MM.1S (cell line): ENCODE data around the gene NCAPD3.
"Not testable (repeated sequence)": the region's sequence is repeated elsewhere in the genome, so short reads cannot be mapped to it uniquely, and the experiment has no call there.

ENCODE experiments used
- DNase-seq: peaks from one replicate; pipeline ENCODE4 v3.0.0-alpha.2; 2015
- H2AFZ ChIP-seq: fragments of 300-600 bp; sonication (generic); 2 replicates; pipeline ENCODE4 v1.6.0; 2016; ENCODE audit warnings: antibody characterized with exemption, low read length
- H3F3A ChIP-seq: fragments of 300-600 bp; sonication (generic); 2 replicates; pipeline ENCODE4 v1.6.1; 2016; ENCODE audit warnings: mild to moderate bottlenecking, antibody characterized with exemption, low read length, moderate library complexity, mixed read lengths; ENCODE audit not compliant: insufficient read depth
- H3K27ac ChIP-seq: fragments of 300-600 bp; sonication (generic); 2 replicates; pipeline ENCODE4 v1.5.1; 2016; ENCODE audit warnings: mild to moderate bottlenecking, low read length
- H3K27me3 ChIP-seq: fragments of 300-600 bp; sonication (generic); replicated peaks from 2 replicates; pipeline ENCODE4 v1.6.0; 2016; ENCODE audit warnings: low read length; ENCODE audit not compliant: insufficient read depth
- H3K36me3 ChIP-seq: fragments of 300-600 bp; sonication (generic); replicated peaks from 2 replicates; pipeline ENCODE4 v1.6.1; 2016; ENCODE audit warnings: mild to moderate bottlenecking, low read length, mixed read lengths; ENCODE audit not compliant: insufficient read depth
- H3K4me1 ChIP-seq: fragments of 300-600 bp; sonication (generic); 2 replicates; pipeline ENCODE4 v1.6.1; 2016; ENCODE audit warnings: low read length, mixed read lengths
- H3K4me2 ChIP-seq: fragments of 300-600 bp; sonication (generic); 2 replicates; pipeline ENCODE4 v1.6.0; 2016; ENCODE audit warnings: low read depth, low read length
- H3K4me3 ChIP-seq: fragments of 300-600 bp; sonication (generic); 2 replicates; pipeline ENCODE4 v1.5.1; 2016; ENCODE audit warnings: low read length, mixed read lengths
- H3K79me2 ChIP-seq: fragments of 300-600 bp; sonication (generic); 2 replicates; pipeline ENCODE4 v1.6.1; 2016; ENCODE audit warnings: mixed run types, low read length, mixed read lengths
- H3K9ac ChIP-seq: fragments of 300-600 bp; sonication (generic); 2 replicates; pipeline ENCODE4 v1.6.1; 2016; ENCODE audit warnings: low read length, mixed read lengths
- H3K9me2 ChIP-seq: fragments of 300-600 bp; sonication (generic); replicated peaks from 2 replicates; pipeline ENCODE4 v1.6.1; 2016; ENCODE audit warnings: mild to moderate bottlenecking, low read length, mixed read lengths; ENCODE audit not compliant: insufficient read depth
- H3K9me3 ChIP-seq: fragments of 300-600 bp; sonication (generic); replicated peaks from 2 replicates; pipeline ENCODE4 v1.6.1; 2016; ENCODE audit warnings: mild to moderate bottlenecking, low read length, mixed read lengths; ENCODE audit not compliant: insufficient read depth
- H4K20me1 ChIP-seq: fragments of 300-600 bp; sonication (generic); 2 replicates; pipeline ENCODE4 v1.6.1; 2016; ENCODE audit warnings: mild to moderate bottlenecking, low read length, moderate library complexity, mixed read lengths; ENCODE audit not compliant: insufficient read depth
- EZH2 ChIP-seq: fragments of 300-600 bp; sonication (generic); optimal IDR thresholded peaks from 2 replicates; pipeline ENCODE3; 2017; ENCODE audit warnings: low read depth, mild to moderate bottlenecking, antibody characterized with exemption, low read length, mixed read lengths
- EZH2phosphoT487 ChIP-seq: fragments of 300-600 bp; sonication (generic); IDR thresholded peaks from 2 replicates; pipeline ENCODE4 v1.6.1; 2018; ENCODE audit warnings: antibody characterized with exemption, low read length
- TF ChIP-seq, protein P1 (sequence below): fragments of 300-600 bp; sonication (generic); IDR thresholded peaks from 2 replicates; pipeline ENCODE4 v1.5.1; 2016; ENCODE audit warnings: antibody characterized with exemption, low read length, mixed read lengths

Gene NCAPD3

DNA sequence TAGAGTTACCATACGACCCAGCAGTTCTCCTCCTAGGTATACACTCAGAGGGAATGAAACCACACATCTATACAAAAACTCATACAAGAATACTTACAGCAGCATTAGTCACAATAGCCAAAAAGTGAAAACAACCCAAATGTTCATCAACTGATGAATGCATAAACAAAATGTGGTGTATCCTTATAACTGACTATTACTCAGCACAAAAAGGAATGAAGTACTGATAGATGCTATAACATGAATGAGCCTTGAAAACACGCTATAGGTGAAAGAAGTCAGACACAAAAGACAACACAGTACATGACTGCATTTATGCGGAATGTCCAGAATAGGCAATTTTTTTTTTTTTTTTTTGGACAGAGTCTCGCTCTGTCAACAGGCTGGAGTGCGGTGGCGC is 23.1 kb downstream of the NCAPD3 start:
- Histone ChIP-seq H3K27me3 (no peaks in the 10 kb centered on the region), H3K4me3 (no peak overlapping the region), H3F3A (no peaks in the 10 kb centered on the region), H3K36me3 (peaks cover 25% of the 10 kb centered on the region; the same call in 1 of the 2 replicates), H2AFZ (no peak overlapping the region), H3K79me2 (peaks cover 25% of the 10 kb centered on the region), H3K4me1 (no peaks in the 10 kb centered on the region), H3K27ac (no peak overlapping the region), H3K9me3 (no peaks in the 10 kb centered on the region), H3K9ac (no peak overlapping the region), H3K4me2 (no peak overlapping the region), H4K20me1 (no peaks in the 10 kb centered on the region), H3K9me2 (no peaks in the 10 kb centered on the region)
- TF ChIP-seq, protein P1, sequence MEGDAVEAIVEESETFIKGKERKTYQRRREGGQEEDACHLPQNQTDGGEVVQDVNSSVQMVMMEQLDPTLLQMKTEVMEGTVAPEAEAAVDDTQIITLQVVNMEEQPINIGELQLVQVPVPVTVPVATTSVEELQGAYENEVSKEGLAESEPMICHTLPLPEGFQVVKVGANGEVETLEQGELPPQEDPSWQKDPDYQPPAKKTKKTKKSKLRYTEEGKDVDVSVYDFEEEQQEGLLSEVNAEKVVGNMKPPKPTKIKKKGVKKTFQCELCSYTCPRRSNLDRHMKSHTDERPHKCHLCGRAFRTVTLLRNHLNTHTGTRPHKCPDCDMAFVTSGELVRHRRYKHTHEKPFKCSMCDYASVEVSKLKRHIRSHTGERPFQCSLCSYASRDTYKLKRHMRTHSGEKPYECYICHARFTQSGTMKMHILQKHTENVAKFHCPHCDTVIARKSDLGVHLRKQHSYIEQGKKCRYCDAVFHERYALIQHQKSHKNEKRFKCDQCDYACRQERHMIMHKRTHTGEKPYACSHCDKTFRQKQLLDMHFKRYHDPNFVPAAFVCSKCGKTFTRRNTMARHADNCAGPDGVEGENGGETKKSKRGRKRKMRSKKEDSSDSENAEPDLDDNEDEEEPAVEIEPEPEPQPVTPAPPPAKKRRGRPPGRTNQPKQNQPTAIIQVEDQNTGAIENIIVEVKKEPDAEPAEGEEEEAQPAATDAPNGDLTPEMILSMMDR, result no peak
- TF ChIP-seq EZH2 (no peak), EZH2phosphoT487 (no peak)
- DNase-seq, result no peak

DNA sequence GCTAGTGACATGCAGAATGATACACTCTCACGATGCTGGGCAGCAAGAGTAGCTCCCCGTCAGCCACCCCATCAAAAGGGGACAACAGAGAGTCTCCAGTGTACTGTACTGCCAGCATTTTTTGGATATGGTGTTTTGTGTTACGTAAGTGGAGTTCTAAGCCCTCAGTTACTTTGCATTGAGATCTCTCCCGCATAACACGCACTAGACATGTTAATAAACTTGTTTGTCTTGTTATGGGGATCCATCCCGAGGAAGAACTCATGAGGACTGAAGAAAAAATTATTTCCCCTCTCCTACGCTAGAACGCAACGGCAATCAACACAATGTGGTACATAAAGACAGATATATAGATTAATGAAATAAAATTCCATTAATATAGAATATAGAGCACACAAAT is 24.2 kb downstream of the NCAPD3 start:
- H3K4me3 ChIP-seq, result no peak overlapping the region
- no peak overlapping the region for H2AFZ ChIP-seq
- H3K9me2 ChIP-seq, result no peaks in the 10 kb centered on the region
- H4K20me1 ChIP-seq, result no peaks in the 10 kb centered on the region
- H3K27me3 ChIP-seq, result no peaks in the 10 kb centered on the region
- peaks cover 20% of the 10 kb centered on the region; the same call in 1 of the 2 replicates for H3K36me3 ChIP-seq
- no peaks in the 10 kb centered on the region for H3K9me3 ChIP-seq
- no peak overlapping the region for H3K4me2 ChIP-seq
- TF ChIP-seq, protein P1, result no peak
- TF ChIP-seq EZH2, result no peak
- TF ChIP-seq EZH2phosphoT487, result no peak
- no peaks in the 10 kb centered on the region for H3F3A ChIP-seq
- no peaks in the 10 kb centered on the region for H3K4me1 ChIP-seq
- H3K79me2 ChIP-seq, result peaks cover 23% of the 10 kb centered on the region
- no peak overlapping the region for H3K9ac ChIP-seq
- DNase-seq, result no peak
- H3K27ac ChIP-seq, result no peak overlapping the region

DNA sequence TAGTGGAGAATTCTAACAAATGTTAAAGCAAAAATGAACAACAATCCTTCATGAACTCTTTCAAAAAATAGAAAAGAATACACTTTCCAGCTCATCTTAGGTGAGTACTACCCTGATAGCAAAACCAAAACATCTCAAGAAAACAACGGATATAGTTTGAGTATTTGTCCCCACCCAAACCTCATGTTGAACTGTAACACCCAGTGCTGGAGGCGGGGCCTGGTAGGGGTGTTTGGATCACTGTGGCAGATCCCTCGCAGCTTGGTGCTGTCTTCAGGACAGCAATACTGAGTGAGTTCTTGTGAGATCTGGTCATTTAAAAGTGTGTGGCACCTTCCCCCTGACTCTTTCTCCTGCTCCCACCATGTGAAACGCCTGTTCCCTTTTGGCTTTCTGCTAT is 27.0 kb downstream of the NCAPD3 start:
- no peak for DNase-seq
- no peak overlapping the region for H3K4me2 ChIP-seq
- no peak overlapping the region for H3K4me3 ChIP-seq
- no peak overlapping the region for H2AFZ ChIP-seq
- H3K36me3 ChIP-seq, result peaks cover 5% of the 10 kb centered on the region
- H3K9me2 ChIP-seq, result no peaks in the 10 kb centered on the region
- H3K9me3 ChIP-seq, result no peaks in the 10 kb centered on the region
- TF ChIP-seq EZH2 (no peak), EZH2phosphoT487 (no peak)
- TF ChIP-seq, protein P1, result no peak
- H3K9ac ChIP-seq, result no peak overlapping the region
- no peaks in the 10 kb centered on the region for H3K4me1 ChIP-seq
- H3K79me2 ChIP-seq, result peaks cover 27% of the 10 kb centered on the region
- no peaks in the 10 kb centered on the region for H3F3A ChIP-seq
- H4K20me1 ChIP-seq, result no peaks in the 10 kb centered on the region
- no peak overlapping the region for H3K27ac ChIP-seq
- H3K27me3 ChIP-seq, result no peaks in the 10 kb centered on the region

DNA sequence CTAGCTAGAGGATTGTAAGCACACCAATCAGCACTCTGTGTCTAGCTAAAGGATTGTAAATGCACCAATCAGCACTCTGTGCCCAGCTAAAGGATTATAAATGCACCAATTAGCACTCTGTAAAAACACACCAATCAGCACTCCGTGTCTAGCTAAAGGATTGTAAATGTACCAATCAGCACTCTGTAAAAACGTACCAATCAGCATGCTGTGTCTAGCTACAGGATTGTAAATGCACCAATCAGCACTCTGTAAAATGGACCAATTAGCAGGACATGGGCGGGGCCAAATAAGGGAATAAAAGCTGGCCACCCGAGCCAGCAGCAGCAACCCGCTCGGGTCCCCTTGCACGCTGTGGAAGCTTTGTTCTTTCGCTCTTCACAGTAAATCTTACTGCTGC is 35.7 kb downstream of the NCAPD3 start:
- 0 out of 2 replicates have a peak, but pooled peaks cover 13% of the 10 kb centered on the region for H3K79me2 ChIP-seq
- H3K36me3 ChIP-seq, result peaks cover 29% of the 10 kb centered on the region
- not testable (repeated sequence) for H2AFZ ChIP-seq, H3K27me3 ChIP-seq, H3K4me2 ChIP-seq, H3K9me3 ChIP-seq, H3F3A ChIP-seq, H3K4me3 ChIP-seq, H3K4me1 ChIP-seq, H3K9ac ChIP-seq, H3K27ac ChIP-seq, DNase-seq, H4K20me1 ChIP-seq, H3K9me2 ChIP-seq
